CD1c-positive myeloid dendritic cell (primary cell): Measurements from ENCODE around the gene CCDC6.
A peak's percentile ranks its signal among the peaks of the same experiment; 100 is the strongest.
"Not testable (repeated sequence)": the region's sequence is repeated elsewhere in the genome, so short reads cannot be mapped to it uniquely, and the experiment has no call there.

Experiments
- DNase-seq: peaks from one replicate; pipeline ENCODE4 v3.0.0-alpha.2; 2016; ENCODE audit errors: extremely low spot score

Gene CCDC6

DNA sequence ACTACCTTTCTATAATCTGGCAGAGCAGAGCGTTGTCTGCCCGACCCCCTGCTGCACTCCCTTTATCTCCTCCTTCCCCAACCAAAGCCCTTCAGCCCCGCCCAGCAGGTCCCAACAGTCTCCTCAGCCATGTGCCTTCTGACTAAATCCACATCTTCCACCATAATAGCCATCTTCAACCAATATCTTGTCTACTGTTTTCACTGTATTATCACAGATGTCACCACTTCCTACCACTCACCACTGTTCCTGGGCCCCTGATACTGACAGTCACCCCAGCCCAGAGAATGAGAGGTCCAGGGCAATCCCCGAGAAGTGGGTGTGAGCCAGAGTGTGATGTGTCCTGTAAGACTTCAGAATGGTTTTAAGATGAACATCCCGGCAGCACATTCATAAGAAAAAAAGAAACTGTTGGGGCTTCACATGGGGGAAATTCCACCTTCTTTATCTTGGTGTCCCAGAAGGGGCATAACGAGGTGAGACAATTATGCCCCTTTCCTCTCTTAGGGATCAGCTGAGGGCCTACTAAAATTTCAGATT is 25.3 kb downstream of the CCDC6 start:
- no peak for DNase-seq

- DNase-seq = no peak
Observed at GRCh38 chr10:59880019-59880717, 26.2 kb downstream of the CCDC6 start.

DNA sequence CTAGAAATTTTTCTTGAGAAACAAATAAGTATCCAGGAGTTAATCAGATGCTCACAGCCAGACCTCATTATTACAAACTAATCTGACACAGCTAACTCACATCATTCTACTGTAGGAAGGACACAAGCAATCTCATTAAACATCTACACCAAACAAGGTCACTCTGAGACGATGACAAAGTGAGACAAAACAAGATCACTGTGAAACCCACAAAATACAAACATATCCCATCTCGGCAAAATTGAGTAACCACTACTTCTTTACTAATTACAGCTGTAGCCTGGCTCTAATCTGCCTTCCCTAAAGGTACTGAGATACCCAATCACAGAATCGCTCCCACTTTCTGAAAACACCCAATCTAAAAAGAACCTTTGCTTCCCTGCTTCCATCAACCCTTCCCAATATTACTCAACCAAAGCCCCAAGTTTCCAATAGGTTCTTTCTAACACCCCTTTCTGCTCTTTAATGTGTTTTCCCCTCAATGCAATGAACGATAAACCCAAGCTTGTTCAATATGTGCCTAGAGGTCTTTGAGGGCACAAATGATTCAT is 26.9 kb downstream of the CCDC6 start:
- peak; percentile 10 for DNase-seq

DNA sequence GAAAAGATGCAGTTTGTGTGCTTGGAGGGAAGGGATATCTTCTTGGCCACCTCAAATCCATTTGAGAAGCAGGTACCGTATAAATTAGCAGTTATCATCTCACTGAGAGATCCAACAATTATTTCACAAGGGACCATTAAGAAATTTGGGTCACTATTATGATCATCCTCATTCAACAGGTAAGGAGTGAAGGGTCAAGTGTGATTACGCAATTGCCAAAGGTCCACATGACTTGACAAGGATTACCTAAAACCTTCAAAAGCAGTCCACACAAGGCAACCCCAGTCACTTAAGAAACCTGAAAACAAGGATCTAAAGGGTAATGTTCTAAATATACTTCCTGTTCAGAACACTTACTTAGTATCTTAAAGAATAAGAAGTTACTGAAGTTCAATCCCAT is 27.4 kb downstream of the CCDC6 start:
- peak; percentile 22 for DNase-seq

- no peak for DNase-seq
Observed at GRCh38 chr10:59878289-59878688, 28.1 kb downstream of the CCDC6 start.

GRCh38 chr10:59877191-59877671 is 29.1 kb downstream of the CCDC6 start:
- DNase-seq = no peak

GRCh38 chr10:59876695-59877094 is 29.7 kb downstream of the CCDC6 start:
- DNase-seq = no peak

- DNase-seq = not testable (repeated sequence)
Observed at GRCh38 chr10:59876208-59876607, 30.1 kb downstream of the CCDC6 start.

DNA sequence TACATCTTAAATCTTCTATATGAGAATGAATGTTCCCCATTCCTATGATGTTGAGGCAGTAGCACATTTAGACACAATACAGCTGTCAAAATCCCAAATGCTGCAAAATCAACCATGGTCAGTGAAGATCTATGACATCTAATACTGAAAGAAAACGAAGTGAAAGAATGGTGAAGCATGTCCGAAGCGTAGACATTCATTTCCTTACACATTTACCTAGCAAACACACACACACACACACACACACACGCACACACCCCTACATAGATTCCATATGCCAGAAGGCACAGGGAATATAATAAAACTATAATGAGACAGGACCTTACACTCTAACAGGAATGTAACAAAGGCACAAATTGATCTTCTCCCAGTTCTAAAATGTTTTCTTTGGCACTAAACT is 32.5 kb downstream of the CCDC6 start:
- DNase-seq = no peak

DNA sequence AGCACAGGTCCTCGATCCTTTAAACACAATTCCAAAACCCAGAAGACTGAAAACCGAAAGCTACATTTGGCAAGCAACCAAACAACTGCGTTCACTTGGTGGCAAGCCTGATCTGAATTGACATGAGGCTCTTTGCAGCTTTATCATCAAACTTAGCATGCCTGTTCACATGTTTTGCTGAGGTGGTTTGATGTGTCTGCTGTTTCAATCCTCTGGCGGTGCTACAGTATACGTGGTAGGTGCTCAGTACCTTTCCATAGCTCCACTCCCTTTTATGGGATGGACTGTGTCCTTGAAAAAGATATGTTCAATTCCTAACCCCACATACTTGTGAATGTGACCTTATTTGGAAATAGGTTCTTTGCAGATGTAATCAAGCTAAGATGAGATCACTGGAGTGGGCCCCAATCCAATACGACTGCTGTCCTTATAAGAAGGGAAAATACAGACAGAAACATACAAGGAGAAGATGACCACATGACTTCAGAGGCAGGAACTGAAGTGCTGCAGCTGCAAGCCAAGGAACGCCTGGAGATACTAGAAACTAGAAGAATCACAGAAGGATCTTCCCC is 33.4 kb downstream of the CCDC6 start:
- DNase-seq = no peak

- no peak for DNase-seq
Observed at GRCh38 chr10:59870152-59870551, 36.2 kb downstream of the CCDC6 start.

- no peak for DNase-seq
Observed at GRCh38 chr10:59869594-59869940, 36.8 kb downstream of the CCDC6 start.

- no peak for DNase-seq
Observed at GRCh38 chr10:59868696-59869593, 37.4 kb downstream of the CCDC6 start.

DNA sequence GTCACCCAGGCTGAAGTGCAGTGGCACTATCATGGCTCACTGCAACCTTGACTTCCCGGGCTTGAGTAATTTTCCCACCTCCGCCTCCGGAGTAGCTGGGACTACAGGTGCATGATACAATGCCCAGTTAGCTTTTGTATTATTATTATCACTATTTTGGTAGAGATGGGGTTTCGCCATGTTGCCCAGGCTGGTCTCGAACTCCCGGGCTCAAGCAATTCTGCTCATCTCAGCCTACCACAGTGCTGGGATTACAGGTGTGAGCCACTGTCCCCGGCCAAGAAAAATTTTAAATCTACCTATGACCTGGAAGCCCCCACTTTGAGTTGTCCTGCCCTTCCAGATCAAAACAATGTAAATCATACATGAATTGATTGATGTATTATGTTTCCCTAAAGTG is 38.8 kb downstream of the CCDC6 start:
- no peak for DNase-seq

DNA sequence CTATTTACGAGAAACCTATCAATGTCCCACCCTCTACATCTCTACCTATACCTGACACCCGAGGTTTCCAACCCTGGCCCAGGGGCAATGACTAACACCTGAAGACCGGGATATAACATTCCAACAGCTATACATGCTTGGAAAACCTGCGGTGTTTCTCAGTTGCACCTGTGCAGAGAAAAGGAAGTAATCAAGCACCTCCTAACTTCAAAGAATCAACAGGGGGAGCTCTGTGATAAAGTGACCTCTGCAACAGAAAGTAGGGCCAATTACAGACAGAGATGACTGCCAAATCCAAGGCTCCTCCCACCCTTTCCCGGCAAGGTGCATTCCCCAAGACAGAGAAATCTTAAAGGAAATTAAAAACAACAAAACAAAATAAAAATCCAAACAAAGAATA is 41.3 kb downstream of the CCDC6 start:
- DNase-seq = peak; percentile 30

GRCh38 chr10:59864141-59864962 is 42.0 kb downstream of the CCDC6 start:
- no peak for DNase-seq

GRCh38 chr10:59859570-59859969 is 46.8 kb downstream of the CCDC6 start:
- DNase-seq = no peak

GRCh38 chr10:59857921-59858320 is 48.4 kb downstream of the CCDC6 start:
- DNase-seq = no peak

DNA sequence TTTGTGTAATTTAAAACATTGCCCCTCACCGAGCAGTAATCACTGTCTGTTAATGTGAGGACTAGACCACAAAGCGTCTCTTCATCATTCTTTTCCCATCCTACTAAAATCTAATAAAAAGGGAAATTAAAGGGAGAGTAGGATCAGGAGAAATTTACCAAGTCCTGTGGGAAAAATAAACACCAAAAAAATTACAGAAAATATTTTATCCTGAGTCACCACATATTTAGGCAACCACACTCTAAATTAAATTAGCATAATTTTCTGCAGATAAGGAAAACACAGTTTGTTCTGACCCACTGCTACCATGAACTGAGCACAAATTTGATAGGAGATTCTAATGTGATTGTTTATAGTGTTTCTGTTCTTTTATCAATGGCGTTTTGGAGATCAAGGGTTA is 49.3 kb downstream of the CCDC6 start:
- no peak for DNase-seq

DNA sequence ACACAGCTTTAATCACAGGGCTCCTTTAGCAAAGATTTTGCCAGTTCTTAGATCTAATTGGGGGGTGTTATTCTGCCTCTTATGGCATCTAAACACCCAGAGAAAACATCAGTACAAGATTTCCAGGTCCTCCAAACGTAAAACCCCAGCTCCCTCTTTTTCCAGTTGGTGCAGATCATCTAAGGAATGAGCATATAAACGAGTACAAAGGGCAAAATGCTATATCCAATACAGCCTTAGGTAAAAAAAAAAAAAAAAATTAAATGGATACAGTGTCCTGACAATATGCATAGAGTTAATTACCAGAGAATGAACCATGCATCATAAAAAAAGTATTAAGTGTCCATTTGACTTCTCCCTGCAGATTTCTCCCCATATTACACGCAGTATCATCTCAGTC is 50.3 kb downstream of the CCDC6 start:
- DNase-seq = no peak

DNA sequence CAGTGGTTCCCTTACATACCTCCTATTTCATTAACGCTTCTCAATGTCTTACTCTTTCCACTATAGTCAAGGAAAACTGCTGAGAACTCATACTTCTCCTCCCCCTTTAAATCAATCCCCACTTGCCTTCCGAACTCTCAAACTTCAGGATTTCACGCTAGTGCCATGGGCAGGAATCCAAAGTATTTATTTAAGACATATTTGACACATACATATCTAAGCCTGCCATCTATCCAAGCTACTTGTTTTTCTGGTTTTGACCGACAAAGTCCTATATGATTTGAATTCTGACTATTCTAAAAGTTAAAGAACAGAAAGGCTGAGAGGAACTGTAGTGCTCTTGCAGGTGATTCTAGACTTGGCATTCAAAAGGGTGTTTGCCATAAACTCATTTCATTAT is 51.8 kb downstream of the CCDC6 start:
- no peak for DNase-seq
